GM23248 (cell line): ENCODE results near the gene IL1RAPL1. TPM values are rescaled to one million over a fixed set of nuclear protein-coding genes. Genes with fewer than 3 reads are reported as not detected.

Experiments used
- DNase-seq: peaks from one replicate; pipeline ENCODE4 v3.0.0-alpha.2; 2015
- H2AFZ ChIP-seq: fragments of 200-600 bp; sonication (generic); 2 replicates; pipeline ENCODE4 v1.6.1; 2016; ENCODE audit warnings: antibody characterized with exemption
- H3F3A ChIP-seq: fragments of 200-600 bp; sonication (generic); 2 replicates; pipeline ENCODE4 v1.6.1; 2016; ENCODE audit warnings: mild to moderate bottlenecking, antibody characterized with exemption, mixed run types; ENCODE audit not compliant: insufficient read depth
- H3K27ac ChIP-seq: fragments of 200-600 bp; sonication (generic); 2 replicates; pipeline ENCODE4 v1.5.1; 2016; ENCODE audit warnings: mild to moderate bottlenecking
- H3K27me3 ChIP-seq: fragments of 200-600 bp; sonication (generic); replicated peaks from 2 replicates; pipeline ENCODE4 v1.6.1; 2016; ENCODE audit warnings: mild to moderate bottlenecking; ENCODE audit not compliant: insufficient read depth
- H3K36me3 ChIP-seq: fragments of 200-600 bp; sonication (generic); 2 replicates; pipeline ENCODE4 v1.6.1; 2016; ENCODE audit warnings: low read depth, mild to moderate bottlenecking
- H3K4me1 ChIP-seq: fragments of 200-600 bp; sonication (generic); 2 replicates; pipeline ENCODE4 v1.6.1; 2016; ENCODE audit warnings: mild to moderate bottlenecking; ENCODE audit not compliant: insufficient read depth
- H3K4me2 ChIP-seq: fragments of 200-600 bp; sonication (generic); one replicate; pipeline ENCODE4 v1.6.1; 2016; ENCODE audit warnings: mild to moderate bottlenecking; ENCODE audit not compliant: unreplicated experiment
- H3K4me3 ChIP-seq: fragments of 200-600 bp; sonication (generic); 2 replicates; pipeline ENCODE4 v1.5.1; 2016; ENCODE audit warnings: mild to moderate bottlenecking
- H3K79me2 ChIP-seq: fragments of 200-600 bp; sonication (generic); 2 replicates; pipeline ENCODE4 v1.6.1; 2016; ENCODE audit warnings: mild to moderate bottlenecking; ENCODE audit not compliant: insufficient read depth
- H3K9ac ChIP-seq: fragments of 200-600 bp; sonication (generic); 2 replicates; pipeline ENCODE4 v1.6.1; 2016; ENCODE audit warnings: mild to moderate bottlenecking
- H3K9me2 ChIP-seq: fragments of 200-600 bp; sonication (generic); 2 replicates; pipeline ENCODE4 v1.6.1; 2016; ENCODE audit warnings: mixed run types, mild to moderate bottlenecking, moderate library complexity; ENCODE audit not compliant: insufficient read depth
- H3K9me3 ChIP-seq: fragments of 200-600 bp; sonication (generic); one replicate; pipeline ENCODE4 v1.6.1; 2017; ENCODE audit warnings: low read depth
- H4K20me1 ChIP-seq: fragments of 200-600 bp; sonication (generic); 2 replicates; pipeline ENCODE4 v1.6.0; 2016; ENCODE audit not compliant: insufficient read depth
- EZH2 ChIP-seq: fragments of 200-600 bp; sonication (generic); IDR thresholded peaks from 2 replicates; pipeline ENCODE4 v1.6.1; 2018; ENCODE audit warnings: antibody characterized with exemption, mild to moderate bottlenecking; ENCODE audit not compliant: insufficient read depth, poor library complexity, severe bottlenecking
- EZH2phosphoT487 ChIP-seq: fragments of 200-600 bp; sonication (generic); IDR thresholded peaks from 2 replicates; pipeline ENCODE4 v1.6.1; 2018; ENCODE audit warnings: antibody characterized with exemption, moderate library complexity, mild to moderate bottlenecking, low read depth; ENCODE audit not compliant: insufficient read depth
- WGBS, 2 experiments: methylation state at CpG; one replicate each; pipeline ENCODE4 v1.1.6; 2015 to 2017; ENCODE audit warnings: low lambda C conversion rate in 2 of 2, low coverage in 1 of 2; ENCODE audit errors: missing lambda C conversion rate in 2 of 2; 5-methylcytosine and 5-hydroxymethylcytosine counted together
- in situ Hi-C: fragments of 300-500 bp; cut with MboI; formaldehyde crosslinking; loops from 2 replicates; pipeline ENCODE4 v1.15.0; 2020
- polyA plus RNA-seq: library from polyadenylated mRNA; unstranded; fragments of >200 nt; fragmentation: Nextera tagmentation; extraction: Ambion mirVana; gene quantifications from 2 replicates; pipeline ENCODE4 v1.2.1, GENCODE V29; 2016
- total RNA-seq: library from RNA; depleted of rRNA; stranded (reverse); fragments of >200 nt; shearing (Covaris generic); gene quantifications from 2 replicates; pipeline ENCODE4 v1.2.3, GENCODE V29; 2014

Gene IL1RAPL1
- total and polyA plus RNA-seq, 2 experiments from 2014 or later: not detected

- Histone ChIP-seq H4K20me1 (no peaks in the 10 kb centered on the region), H3K9me3 (no peaks in the 10 kb centered on the region), H3K36me3 (no peaks in the 10 kb centered on the region), H3K4me1 (no peaks in the 10 kb centered on the region), H3K27ac (no peak overlapping the region), H3K27me3 (no peaks in the 10 kb centered on the region), H3K4me3 (no peak overlapping the region), H2AFZ (no peak overlapping the region), H3K4me2 (no peak overlapping the region), H3K9me2 (no peaks in the 10 kb centered on the region), H3K9ac (no peak overlapping the region), H3K79me2 (no peaks in the 10 kb centered on the region), H3F3A (no peaks in the 10 kb centered on the region)
- DNase-seq: peak; percentile 21
- in situ Hi-C loops: no loop called here
- no peak for TF ChIP-seq EZH2phosphoT487
- TF ChIP-seq EZH2: no peak
Observed at GRCh38 chrX:29903360-29903759, 1316.1 kb downstream of the IL1RAPL1 start.

GRCh38 chrX:29911673-29912072 is 1324.4 kb downstream of the IL1RAPL1 start:
- Histone ChIP-seq H3K27ac (no peak overlapping the region), H3K9ac (no peak overlapping the region), H3K79me2 (no peaks in the 10 kb centered on the region), H2AFZ (no peak overlapping the region), H4K20me1 (no peaks in the 10 kb centered on the region), H3F3A (no peaks in the 10 kb centered on the region), H3K9me2 (no peaks in the 10 kb centered on the region), H3K9me3 (no peaks in the 10 kb centered on the region), H3K36me3 (no peaks in the 10 kb centered on the region), H3K4me3 (no peak overlapping the region), H3K4me1 (no peaks in the 10 kb centered on the region), H3K4me2 (no peak overlapping the region), H3K27me3 (no peaks in the 10 kb centered on the region)
- TF ChIP-seq EZH2 (no peak), EZH2phosphoT487 (no peak)
- in situ Hi-C loops: no loop called here
- 44 to 46% methylated on average over 4 of the region's 4 CpGs for WGBS, 2 experiments
- DNase-seq: no peak

DNA sequence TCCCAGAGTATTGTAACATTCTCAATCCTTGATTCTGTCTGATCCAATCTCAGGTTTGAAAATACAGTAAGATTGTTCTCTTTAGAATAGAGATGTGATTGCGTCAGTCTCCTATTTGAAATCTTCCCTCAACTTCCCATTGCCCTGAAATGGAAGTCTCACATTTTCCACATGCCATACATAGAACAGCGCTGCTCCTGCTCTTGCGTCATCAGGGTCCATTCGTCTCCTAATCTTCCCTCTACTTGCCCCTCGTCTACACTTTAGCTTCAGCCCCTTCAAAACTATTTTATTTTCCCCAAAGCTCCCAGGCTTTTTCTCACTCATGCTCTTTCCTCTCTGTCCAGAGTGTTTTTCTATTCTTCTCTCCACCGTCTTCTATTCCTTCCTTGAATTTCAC is 1326.4 kb downstream of the IL1RAPL1 start:
- Histone ChIP-seq H3K36me3 (no peaks in the 10 kb centered on the region), H4K20me1 (no peaks in the 10 kb centered on the region), H3K4me2 (no peak overlapping the region), H3K9me2 (no peaks in the 10 kb centered on the region), H3F3A (no peaks in the 10 kb centered on the region), H3K27ac (no peak overlapping the region), H3K4me1 (no peaks in the 10 kb centered on the region), H3K27me3 (no peaks in the 10 kb centered on the region), H3K79me2 (no peaks in the 10 kb centered on the region), H3K4me3 (no peak overlapping the region), H3K9ac (no peak overlapping the region), H2AFZ (no peak overlapping the region), H3K9me3 (no peaks in the 10 kb centered on the region)
- 70 to 78% methylated on average over 6 of the region's 6 CpGs for WGBS, 2 experiments
- DNase-seq: no peak
- TF ChIP-seq EZH2phosphoT487: no peak
- in situ Hi-C loops: no loop called here

DNA sequence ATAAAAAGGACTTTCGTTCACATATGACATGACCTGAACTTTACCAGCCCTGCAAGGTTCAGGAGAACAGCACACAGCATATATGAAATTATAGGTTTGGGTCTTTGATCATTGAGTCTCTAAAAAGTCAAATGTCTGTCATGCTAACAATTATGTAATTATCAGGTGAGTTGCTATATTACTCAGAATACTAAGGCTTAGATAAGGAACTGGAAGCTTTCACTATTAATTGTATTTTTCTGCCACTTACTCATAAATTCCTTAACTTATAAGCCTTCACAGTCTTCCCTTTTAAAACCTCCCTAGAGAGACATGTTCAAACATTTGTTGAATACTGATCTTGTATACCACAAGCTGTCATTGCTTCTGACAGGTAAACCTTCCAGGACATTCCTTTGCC is 1335.4 kb downstream of the IL1RAPL1 start:
- Histone ChIP-seq H3K4me3 (no peak overlapping the region), H3K4me1 (no peaks in the 10 kb centered on the region)

DNA sequence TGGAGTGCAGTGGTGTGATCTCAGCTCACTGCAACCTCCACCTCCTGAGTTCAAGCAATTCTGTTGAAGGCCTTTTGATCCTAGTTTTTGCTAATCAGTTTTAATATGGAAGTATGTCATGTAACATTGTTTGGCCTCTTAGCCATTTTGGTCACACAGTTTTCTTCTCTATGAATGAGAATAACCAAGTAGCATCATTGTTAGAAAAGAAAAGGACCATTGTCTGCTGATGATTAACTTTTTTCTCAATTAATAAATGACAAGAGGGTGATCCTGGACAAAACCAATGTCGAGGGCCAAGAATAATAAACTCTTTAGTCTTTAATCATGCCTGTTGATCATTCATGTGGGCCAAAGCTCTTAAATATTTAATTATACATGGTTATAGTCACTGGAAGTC is 1338.8 kb downstream of the IL1RAPL1 start:
- no peaks in the 10 kb centered on the region for H3K9me2 ChIP-seq
- in situ Hi-C loops: no loop called here
- no peaks in the 10 kb centered on the region for H4K20me1 ChIP-seq
- H3K4me2 ChIP-seq: no peak overlapping the region
- no peaks in the 10 kb centered on the region for H3K4me1 ChIP-seq
- H3K79me2 ChIP-seq: no peaks in the 10 kb centered on the region
- H3K9ac ChIP-seq: no peak overlapping the region
- no peaks in the 10 kb centered on the region for H3K9me3 ChIP-seq
- no peak overlapping the region for H2AFZ ChIP-seq
- H3F3A ChIP-seq: no peaks in the 10 kb centered on the region
- no peaks in the 10 kb centered on the region for H3K36me3 ChIP-seq
- H3K27ac ChIP-seq: no peak overlapping the region
- no peak for DNase-seq
- no peaks in the 10 kb centered on the region for H3K27me3 ChIP-seq
- WGBS, 2 experiments: 15 to 18% methylated on average over 1 of the region's 1 CpG
- no peak overlapping the region for H3K4me3 ChIP-seq
- no peak for TF ChIP-seq EZH2

More for the DNA sequence above, 1335.4 kb downstream of the IL1RAPL1 start:
- in situ Hi-C loops: no loop called here
- no peaks in the 10 kb centered on the region for H3F3A ChIP-seq
- no peaks in the 10 kb centered on the region for H3K36me3 ChIP-seq
- H4K20me1 ChIP-seq: no peaks in the 10 kb centered on the region
- no peak overlapping the region for H2AFZ ChIP-seq
- no peak overlapping the region for H3K27ac ChIP-seq
- no peak for TF ChIP-seq EZH2phosphoT487
- no peak for TF ChIP-seq EZH2
- no peaks in the 10 kb centered on the region for H3K9me2 ChIP-seq
- no peaks in the 10 kb centered on the region for H3K79me2 ChIP-seq
- WGBS, 2 experiments: 20 to 50% methylated on average over 1 of the region's 1 CpG
- H3K9ac ChIP-seq: no peak overlapping the region
- no peak overlapping the region for H3K4me2 ChIP-seq
- H3K27me3 ChIP-seq: no peaks in the 10 kb centered on the region
- no peaks in the 10 kb centered on the region for H3K9me3 ChIP-seq
- no peak for DNase-seq
